Stomach (tissue), 4 donors: ENCODE results near the gene DHX32.

Experiments used
- CTCF ChIP-seq, 7 experiments: fragments of 450-650 bp in 4 of 7; fragments of 200-600 bp in 3 of 7; sonication (generic) in 3 of 7; IDR thresholded peaks; one replicate each; pipeline ENCODE4 v1.5.1; 2016 to 2019; ENCODE audit warnings: antibody characterized with exemption in 7 of 7, control low read depth in 2 of 7, mild to moderate bottlenecking in 1 of 7
- EP300 ChIP-seq: sonication (generic); formaldehyde crosslinking; IDR thresholded peaks from one replicate; pipeline ENCODE4 v1.6.1; 2017; ENCODE audit warnings: antibody characterized with exemption
- POLR2A ChIP-seq, 4 donors: fragments of 450-650 bp; IDR thresholded peaks; one replicate each; pipeline ENCODE4 v1.6.1; 2016; ENCODE audit warnings: antibody characterized with exemption in 4 of 4, control low read depth in 2 of 4, mild to moderate bottlenecking in 1 of 4, moderate library complexity in 1 of 4
- POLR2AphosphoS5 ChIP-seq, 3 donors: sonication (generic); formaldehyde crosslinking; IDR thresholded peaks; one replicate each; pipeline ENCODE4 v1.6.1; 2016; ENCODE audit warnings: antibody characterized with exemption in 3 of 3

- TF ChIP-seq CTCF (IDR thresholded peaks at IDR 0.05) (no peak), POLR2A (IDR thresholded peaks at IDR 0.05) (no peak), EP300 (no peak), POLR2AphosphoS5 (IDR thresholded peaks at IDR 0.05) (no peak)
Observed at GRCh38 chr10:125883211-125883610, 2.1 kb upstream of the DHX32 start.
